CD4-positive, alpha-beta memory T cell (primary cell): Measurements from ENCODE around the gene CACHD1. TPM values are rescaled to one million over a fixed set of nuclear protein-coding genes. Genes with fewer than 3 reads are reported as not detected.
A peak's percentile ranks its signal among the peaks of the same experiment; 100 is the strongest.

Source experiments
- CTCF ChIA-PET: fragments of 350-600 bp; sonication (Branson Sonifier 250); formaldehyde crosslinking; loops from one replicate; lab custom pipeline; 2021; ENCODE audit warnings: inconsistent platforms; ENCODE audit not compliant: partially characterized antibody; lab: Charles Lee
- POLR2A ChIA-PET: fragments of 350-600 bp; sonication (Branson Sonifier 250); formaldehyde crosslinking; loops from one replicate; lab custom pipeline; 2021; ENCODE audit not compliant: partially characterized antibody; lab: Charles Lee
- DNase-seq, 5 donors: peaks; one replicate each; pipeline versions ENCODE4 v3.0.0 to v3.0.0-alpha.2; 2020 to 2022; ENCODE audit warnings: mixed read lengths in 1 of 5
- H3K27ac ChIP-seq: one replicate; pipeline ENCODE4 v1.7.0; 2013; ENCODE audit warnings: low read depth, low read length
- H3K27me3 ChIP-seq: 2 replicates; pipeline ENCODE4 v1.7.0; 2013; ENCODE audit warnings: mild to moderate bottlenecking, low read length, moderate library complexity; ENCODE audit not compliant: insufficient read depth
- H3K36me3 ChIP-seq: 2 replicates; pipeline ENCODE4 v1.7.0; 2013; ENCODE audit warnings: mild to moderate bottlenecking, low read length, moderate library complexity; ENCODE audit not compliant: insufficient read depth
- H3K4me1 ChIP-seq: 2 replicates; pipeline ENCODE4 v1.7.0; 2013; ENCODE audit warnings: mild to moderate bottlenecking, low read length, moderate library complexity; ENCODE audit not compliant: insufficient read depth
- H3K4me3 ChIP-seq, 2 donors: one replicate each; pipeline ENCODE4 v1.7.0; 2013; ENCODE audit warnings: low read length in 2 of 2, mild to moderate bottlenecking in 1 of 2
- H3K9me3 ChIP-seq, 2 donors: one replicate each; pipeline ENCODE4 v1.7.0; 2013; ENCODE audit warnings: low read length in 2 of 2, control low read depth in 1 of 2; ENCODE audit not compliant: control insufficient read depth in 1 of 2
- H3K27ac Mint-ChIP-seq, 7 donors: one replicate each; pipeline ENCODE4 v1.8.0; 2020 to 2021; ENCODE audit warnings: mixed read lengths in 7 of 7, mild to moderate bottlenecking in 6 of 7, inconsistent platforms in 3 of 7, moderate library complexity in 3 of 7
- H3K27me3 Mint-ChIP-seq, 2 donors: one replicate each; pipeline ENCODE4 v1.8.0; 2020 to 2021; ENCODE audit warnings: mixed read lengths in 2 of 2
- H3K36me3 Mint-ChIP-seq, 2 donors: one replicate each; pipeline ENCODE4 v1.8.0; 2020 to 2021; ENCODE audit warnings: mixed read lengths in 2 of 2, inconsistent platforms in 1 of 2, mild to moderate bottlenecking in 1 of 2
- H3K4me1 Mint-ChIP-seq, 4 donors: one replicate each; pipeline ENCODE4 v1.8.0; 2020 to 2021; ENCODE audit warnings: mixed read lengths in 4 of 4, mild to moderate bottlenecking in 1 of 4
- H3K4me3 Mint-ChIP-seq, 8 donors: one replicate each; pipeline ENCODE4 v1.8.0; 2020 to 2021; ENCODE audit warnings: mixed read lengths in 8 of 8, mild to moderate bottlenecking in 7 of 8, moderate library complexity in 6 of 8, inconsistent platforms in 3 of 8
- H3K9me3 Mint-ChIP-seq, 8 donors: one replicate each; pipeline ENCODE4 v1.8.0; 2020 to 2021; ENCODE audit warnings: mixed read lengths in 8 of 8, mild to moderate bottlenecking in 5 of 8, inconsistent platforms in 3 of 8, moderate library complexity in 1 of 8
- intact Hi-C: fragments of 100-400 bp; cut with micrococcal nuclease; formaldehyde crosslinking; loops from one replicate; pipeline ENCODE4 v1.15.1; 2023
- polyA plus RNA-seq, 2 donors: library from polyadenylated mRNA; unstranded; fragments of 300-500 nt; fragmentation: Illumina TruSeq; gene quantifications; one replicate each; pipeline ENCODE4 v1.2.3, GENCODE V29; 2021
- total RNA-seq, 2 experiments: library from RNA; stranded (reverse); gene quantifications; one replicate each; pipeline ENCODE4 v1.2.3, GENCODE V29; 2021

The CACHD1 gene
- total and polyA plus RNA-seq, 4 experiments from 2014 or later, result 0.11 to 0.17 TPM; not detected in 2

DNA sequence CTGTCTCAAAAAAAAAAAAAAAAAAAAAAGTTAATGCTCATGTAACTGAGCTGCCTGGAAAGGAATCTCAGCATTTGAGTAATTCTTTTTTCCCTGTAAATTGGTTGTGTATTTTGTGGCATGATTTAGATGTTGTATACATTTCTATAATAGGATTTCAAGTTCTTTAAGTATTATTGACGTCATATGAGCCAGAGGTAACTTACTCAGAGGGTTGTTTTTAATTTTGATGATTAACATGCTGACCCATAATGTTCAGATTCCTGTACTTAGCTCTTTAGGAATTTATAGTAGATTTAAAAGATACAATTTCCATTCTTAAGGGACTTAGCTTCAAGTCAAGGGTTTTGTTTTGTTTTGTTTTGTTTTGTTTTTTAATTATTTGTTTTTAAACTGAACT, 120.4 kb downstream of the CACHD1 start:
- H3K27me3 Mint-ChIP-seq, result no peaks in the 10 kb centered on the region
- DNase-seq, result no peak

GRCh38 chr1:64594446-64594845, 124.5 kb downstream of the CACHD1 start:
- H3K27ac Mint-ChIP-seq, result no peak overlapping the region
- H3K27me3 Mint-ChIP-seq, result peaks cover 0 to 5% of the 10 kb centered on the region in 2 donors
- no peak overlapping the region for H3K4me3 Mint-ChIP-seq
- H3K4me1 ChIP-seq, result no peaks in the 10 kb centered on the region
- no peaks in the 10 kb centered on the region for H3K9me3 Mint-ChIP-seq
- no peak overlapping the region for H3K27ac ChIP-seq
- no peaks in the 10 kb centered on the region for H3K36me3 ChIP-seq
- no peaks in the 10 kb centered on the region for H3K36me3 Mint-ChIP-seq
- H3K27me3 ChIP-seq, result no peaks in the 10 kb centered on the region
- CTCF ChIA-PET, result no interaction called here
- H3K4me1 Mint-ChIP-seq, result no peaks in the 10 kb centered on the region
- intact Hi-C loops, result no loop called here
- H3K4me3 ChIP-seq, result no peak overlapping the region
- DNase-seq, result no peak
- no peaks in the 10 kb centered on the region for H3K9me3 ChIP-seq
- POLR2A ChIA-PET, result no interaction called here

More for the DNA sequence above, 120.4 kb downstream of the CACHD1 start:
- H3K4me1 Mint-ChIP-seq, result no peaks in the 10 kb centered on the region
- no peak overlapping the region for H3K4me3 Mint-ChIP-seq
- ChIA-PET CTCF (interaction anchor here (0.7 kb wide), 2 partner anchors 11 to 63 kb away, joined by 3 read pairs; no protein-coding TSS in a partner anchor), POLR2A (no interaction called here)
- Histone ChIP-seq H3K4me1 (no peaks in the 10 kb centered on the region), H3K27ac (no peak overlapping the region), H3K4me3 (no peak overlapping the region), H3K9me3 (no peaks in the 10 kb centered on the region), H3K36me3 (no peaks in the 10 kb centered on the region), H3K27me3 (no peaks in the 10 kb centered on the region)
- intact Hi-C loops, result no loop called here
- no peak overlapping the region for H3K27ac Mint-ChIP-seq
- no peaks in the 10 kb centered on the region for H3K9me3 Mint-ChIP-seq
- H3K36me3 Mint-ChIP-seq, result no peaks in the 10 kb centered on the region

DNA sequence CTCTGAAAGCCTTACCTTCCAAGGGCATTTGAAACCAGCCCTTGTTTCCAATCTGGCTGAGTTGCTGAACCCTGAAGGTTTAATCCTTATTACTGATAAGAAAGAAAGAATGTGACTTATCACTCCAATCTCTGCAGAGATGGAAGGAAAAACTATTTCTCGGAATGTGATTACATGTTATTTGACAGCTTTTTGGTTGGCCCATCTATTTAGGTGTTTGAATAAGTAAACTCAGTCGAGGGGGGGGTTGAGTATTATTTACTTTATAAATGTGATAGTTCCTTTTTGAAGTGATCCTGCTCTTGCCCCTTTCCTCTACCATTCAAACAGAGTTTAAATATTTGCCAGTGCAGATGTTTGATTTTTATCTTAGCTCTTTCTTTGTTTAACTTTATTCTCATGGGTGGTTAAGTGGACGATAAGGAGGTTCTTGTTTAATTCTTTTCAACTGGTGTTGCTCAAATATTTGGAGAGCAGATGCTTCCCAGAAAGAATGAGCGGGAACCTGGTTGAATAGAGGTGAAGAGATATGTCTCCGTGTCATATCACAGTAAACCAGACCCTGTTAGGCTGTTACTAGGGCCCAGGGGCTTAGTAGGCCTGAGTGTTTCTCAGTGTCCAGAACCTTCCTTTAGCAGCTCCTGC, 126.1 kb downstream of the CACHD1 start:
- no peak overlapping the region for H3K27ac Mint-ChIP-seq
- H3K27me3 Mint-ChIP-seq, result peaks cover 0 to 5% of the 10 kb centered on the region in 2 donors
- Histone ChIP-seq H3K36me3 (no peaks in the 10 kb centered on the region), H3K4me3 (no peak overlapping the region), H3K27ac (no peak overlapping the region), H3K9me3 (no peaks in the 10 kb centered on the region), H3K4me1 (no peaks in the 10 kb centered on the region), H3K27me3 (no peaks in the 10 kb centered on the region)
- POLR2A ChIA-PET, result no interaction called here
- intact Hi-C loops, result no loop called here
- CTCF ChIA-PET, result interaction anchor here (0.6 kb wide), 1 partner anchor 714 kb away, joined by 3 read pairs; no protein-coding TSS in a partner anchor
- H3K4me1 Mint-ChIP-seq, result no peaks in the 10 kb centered on the region
- no peak overlapping the region for H3K4me3 Mint-ChIP-seq
- DNase-seq, result no peak
- no peaks in the 10 kb centered on the region for H3K36me3 Mint-ChIP-seq
- H3K9me3 Mint-ChIP-seq, result no peaks in the 10 kb centered on the region

GRCh38 chr1:64597113-64597512, 127.2 kb downstream of the CACHD1 start:
- ChIA-PET POLR2A (no interaction called here), CTCF (no interaction called here)
- H3K27me3 Mint-ChIP-seq, result peaks cover 0 to 5% of the 10 kb centered on the region in 2 donors
- H3K27me3 ChIP-seq, result no peaks in the 10 kb centered on the region
- no peaks in the 10 kb centered on the region for H3K4me1 ChIP-seq
- no peak overlapping the region for H3K27ac Mint-ChIP-seq
- no peak for DNase-seq
- H3K9me3 ChIP-seq, result no peaks in the 10 kb centered on the region
- intact Hi-C loops, result no loop called here
- H3K36me3 Mint-ChIP-seq, result no peaks in the 10 kb centered on the region
- no peaks in the 10 kb centered on the region for H3K9me3 Mint-ChIP-seq
- no peak overlapping the region for H3K4me3 Mint-ChIP-seq
- no peaks in the 10 kb centered on the region for H3K36me3 ChIP-seq
- H3K27ac ChIP-seq, result no peak overlapping the region
- H3K4me3 ChIP-seq, result no peak overlapping the region
- H3K4me1 Mint-ChIP-seq, result no peaks in the 10 kb centered on the region

GRCh38 chr1:64598100-64598571, 128.2 kb downstream of the CACHD1 start:
- Mint-ChIP-seq H3K4me3 (no peak overlapping the region), H3K27ac (peak overlapping the region in 1 of 7 donors; percentile 39), H3K36me3 (no peaks in the 10 kb centered on the region), H3K27me3 (peaks cover 0 to 5% of the 10 kb centered on the region in 2 donors), H3K4me1 (no peaks in the 10 kb centered on the region), H3K9me3 (no peaks in the 10 kb centered on the region)
- POLR2A ChIA-PET, result no interaction called here
- CTCF ChIA-PET, result interaction anchor here (0.6 kb wide), 1 partner anchor 86 kb away, joined by 3 read pairs; no protein-coding TSS in a partner anchor
- Histone ChIP-seq H3K27me3 (no peaks in the 10 kb centered on the region), H3K4me3 (no peak overlapping the region), H3K27ac (no peak overlapping the region), H3K4me1 (no peaks in the 10 kb centered on the region), H3K36me3 (no peaks in the 10 kb centered on the region), H3K9me3 (no peaks in the 10 kb centered on the region)
- intact Hi-C loops, result no loop called here
- DNase-seq, result no peak

DNA sequence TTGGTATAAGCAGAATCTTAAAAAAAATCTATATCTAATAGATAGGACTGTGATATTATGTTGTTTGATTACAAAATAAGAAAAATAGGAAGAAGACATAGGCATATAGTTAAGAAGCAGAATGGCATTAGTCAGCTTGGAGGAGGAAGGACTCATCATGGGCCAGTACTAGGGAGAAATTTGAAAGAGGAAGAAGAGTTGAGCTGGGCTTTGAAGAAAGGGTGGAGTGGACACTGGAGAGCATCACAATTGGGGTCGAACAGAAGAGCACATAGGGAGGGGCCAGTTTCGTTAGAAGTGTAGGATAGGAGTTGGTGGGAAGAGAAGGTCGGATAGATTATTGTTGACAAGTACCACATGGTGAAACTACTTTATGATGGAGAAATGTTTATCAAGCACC, 129.3 kb downstream of the CACHD1 start:
- H3K4me1 ChIP-seq, result no peaks in the 10 kb centered on the region
- H3K4me3 Mint-ChIP-seq, result no peak overlapping the region
- H3K27ac Mint-ChIP-seq, result no peak overlapping the region
- POLR2A ChIA-PET, result no interaction called here
- H3K9me3 ChIP-seq, result no peaks in the 10 kb centered on the region
- H3K27me3 ChIP-seq, result no peaks in the 10 kb centered on the region
- no peaks in the 10 kb centered on the region for H3K4me1 Mint-ChIP-seq
- intact Hi-C loops, result no loop called here
- CTCF ChIA-PET, result no interaction called here
- H3K9me3 Mint-ChIP-seq, result no peaks in the 10 kb centered on the region
- H3K27ac ChIP-seq, result no peak overlapping the region
- no peaks in the 10 kb centered on the region for H3K36me3 ChIP-seq
- no peaks in the 10 kb centered on the region for H3K36me3 Mint-ChIP-seq
- peaks cover 0 to 5% of the 10 kb centered on the region in 2 donors for H3K27me3 Mint-ChIP-seq
- DNase-seq, result no peak
- H3K4me3 ChIP-seq, result no peak overlapping the region

DNA sequence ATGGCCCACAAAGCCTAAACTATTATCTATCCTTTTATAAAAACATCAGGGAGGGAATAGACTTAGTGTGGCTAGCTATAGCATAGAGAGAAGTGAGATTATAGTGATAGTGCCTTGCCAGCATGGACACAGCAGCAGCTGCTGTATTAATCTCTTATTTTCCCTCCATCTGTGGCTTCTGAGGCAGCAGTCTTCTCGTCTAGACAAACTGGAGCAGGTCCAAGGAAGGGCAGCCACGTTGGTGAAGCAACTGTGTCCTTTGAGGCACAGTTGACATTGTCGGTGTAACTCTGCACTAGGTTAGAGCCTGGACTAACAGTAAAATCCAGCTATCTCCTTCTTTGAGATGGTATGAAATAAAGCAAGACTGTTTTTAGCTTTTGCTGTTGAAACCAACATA, 131.3 kb downstream of the CACHD1 start:
- Histone ChIP-seq H3K27ac (no peak overlapping the region), H3K9me3 (no peaks in the 10 kb centered on the region), H3K36me3 (no peaks in the 10 kb centered on the region), H3K4me3 (no peak overlapping the region), H3K27me3 (no peaks in the 10 kb centered on the region), H3K4me1 (no peaks in the 10 kb centered on the region)
- Mint-ChIP-seq H3K4me3 (no peak overlapping the region), H3K36me3 (no peaks in the 10 kb centered on the region), H3K27me3 (peaks cover 0 to 5% of the 10 kb centered on the region in 2 donors), H3K27ac (no peak overlapping the region), H3K9me3 (no peaks in the 10 kb centered on the region), H3K4me1 (no peaks in the 10 kb centered on the region)
- no peak for DNase-seq
- ChIA-PET POLR2A (no interaction called here), CTCF (no interaction called here)
- intact Hi-C loops, result no loop called here
